Measurements from ENCODE around the gene RCAN3.

DNA sequence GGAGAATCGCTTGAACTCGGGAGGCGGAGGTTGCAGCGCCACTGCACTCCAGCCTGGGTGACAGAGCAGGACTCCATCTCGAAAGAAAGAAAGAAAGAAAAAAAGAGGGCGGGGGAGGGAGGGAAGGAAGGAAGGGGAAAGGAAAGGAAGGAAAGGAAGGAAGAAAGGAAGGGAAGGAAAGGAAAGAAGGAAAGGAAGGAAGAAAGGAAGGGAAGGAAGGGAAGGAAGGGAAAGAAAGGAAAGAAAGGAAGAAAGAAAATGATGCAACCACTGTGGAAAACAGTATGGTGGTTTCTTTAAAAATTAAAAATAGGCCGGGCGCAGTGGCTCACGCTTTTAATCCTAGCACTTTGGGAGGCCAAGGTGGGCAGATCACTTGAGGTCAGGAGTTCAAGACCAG is 15.2 kb upstream of the RCAN3 start:
- TF ChIP-seq, protein P1, sequence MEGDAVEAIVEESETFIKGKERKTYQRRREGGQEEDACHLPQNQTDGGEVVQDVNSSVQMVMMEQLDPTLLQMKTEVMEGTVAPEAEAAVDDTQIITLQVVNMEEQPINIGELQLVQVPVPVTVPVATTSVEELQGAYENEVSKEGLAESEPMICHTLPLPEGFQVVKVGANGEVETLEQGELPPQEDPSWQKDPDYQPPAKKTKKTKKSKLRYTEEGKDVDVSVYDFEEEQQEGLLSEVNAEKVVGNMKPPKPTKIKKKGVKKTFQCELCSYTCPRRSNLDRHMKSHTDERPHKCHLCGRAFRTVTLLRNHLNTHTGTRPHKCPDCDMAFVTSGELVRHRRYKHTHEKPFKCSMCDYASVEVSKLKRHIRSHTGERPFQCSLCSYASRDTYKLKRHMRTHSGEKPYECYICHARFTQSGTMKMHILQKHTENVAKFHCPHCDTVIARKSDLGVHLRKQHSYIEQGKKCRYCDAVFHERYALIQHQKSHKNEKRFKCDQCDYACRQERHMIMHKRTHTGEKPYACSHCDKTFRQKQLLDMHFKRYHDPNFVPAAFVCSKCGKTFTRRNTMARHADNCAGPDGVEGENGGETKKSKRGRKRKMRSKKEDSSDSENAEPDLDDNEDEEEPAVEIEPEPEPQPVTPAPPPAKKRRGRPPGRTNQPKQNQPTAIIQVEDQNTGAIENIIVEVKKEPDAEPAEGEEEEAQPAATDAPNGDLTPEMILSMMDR (IDR thresholded peaks at IDR 0.05) = no peak
- TF ChIP-seq POLR2A (IDR thresholded peaks at IDR 0.05) = no peak
